Lower lobe of right lung (tissue), 2 donors: ENCODE results near the gene DDX5. TPM values are rescaled to one million over a fixed set of nuclear protein-coding genes. Genes with fewer than 3 reads are reported as not detected.

Experiments
- ATAC-seq, 2 donors: fragments of 200-7000 bp; cut with Tn5 transposase; one replicate each; pipeline ENCODE4 v1.9.1; 2020 to 2022; ENCODE audit warnings: mild to moderate bottlenecking in 2 of 2, moderate library complexity in 2 of 2
- DNase-seq: peaks from one replicate; pipeline ENCODE4 v3.0.0-alpha.2; 2020
- H3K27ac ChIP-seq: fragments of 200-600 bp; one replicate; pipeline ENCODE4 v1.8.0; 2022
- H3K27me3 ChIP-seq: fragments of 200-600 bp; one replicate; pipeline ENCODE4 v1.8.0; 2022; ENCODE audit warnings: low read depth
- H3K36me3 ChIP-seq: fragments of 200-600 bp; one replicate; pipeline ENCODE4 v1.8.0; 2022; ENCODE audit warnings: mild to moderate bottlenecking
- H3K4me1 ChIP-seq: fragments of 200-600 bp; one replicate; pipeline ENCODE4 v1.8.0; 2022
- H3K4me3 ChIP-seq: fragments of 200-600 bp; one replicate; pipeline ENCODE4 v1.8.0; 2022; ENCODE audit warnings: mild to moderate bottlenecking
- H3K9me3 ChIP-seq: fragments of 200-600 bp; one replicate; pipeline ENCODE4 v1.8.0; 2022
- CTCF ChIP-seq: fragments of 200-600 bp; IDR thresholded peaks from one replicate; pipeline ENCODE4 v1.8.0; 2022; ENCODE audit warnings: antibody characterized with exemption, mild to moderate bottlenecking
- intact Hi-C: fragments of 100-400 bp; cut with DNase I; formaldehyde crosslinking; loops from one replicate; pipeline ENCODE4 v1.11.0; 2022
- long read RNA-seq: library from polyadenylated mRNA; unstranded; transcript quantifications from one replicate; pipeline ENCODE4 v2.0.0, GENCODE V29; 2021
- total RNA-seq: library from RNA; stranded (reverse); fragmentation: NEBNext Ultra II Directional; extraction: Animal tissue kit (Norgen Biotek cat#: 25700); gene quantifications from one replicate; pipeline ENCODE4 v1.2.1, GENCODE V29; 2021
- donor health status: DM: no; HTN: yes; CAD: no; lungs with severe emphysema.

DDX5 gene
- 964 TPM for total RNA-seq
- long read RNA-seq, transcript DDX5-201 (13 exons, 2,554 nt), result major isoform, 396 of 615 reads
- long read RNA-seq, transcript DDX5-215 (12 exons, 3,558 nt), result minor isoform, 79 of 615 reads
- long read RNA-seq, partial matches to known transcripts, result 93 of 615 reads
- long read RNA-seq, other reads (novel, unspliced or antisense), result 45 of 615 reads

- ATAC-seq, result peak; percentile 90 to 95
- Histone ChIP-seq H3K9me3 (no peaks in the 10 kb centered on the region), H3K4me3 (peak within 1 kb of the TSS; percentile 80), H3K27me3 (no peaks in the 10 kb centered on the region), H3K36me3 (peaks cover 65% of the 10 kb centered on the region), H3K27ac (peak within 1 kb of the TSS; percentile 100), H3K4me1 (peaks cover 55% of the 10 kb centered on the region)
- no peak for TF ChIP-seq CTCF
- peak; percentile 99 for DNase-seq
- intact Hi-C loops, result no loop called here
These were observed at the start of gene DDX5 for GRCh38 chr17:64506201-64506575. Gene DDX5 (minus strand): TSS chr17:64506289. CDS start chr17:64506119, 170 bp downstream.

- no peak for ATAC-seq
- no peaks in the 10 kb centered on the region for H3K9me3 ChIP-seq
- peaks cover 100% of the 10 kb centered on the region for H3K36me3 ChIP-seq
- DNase-seq, result no peak
- intact Hi-C loops, result no loop called here
- no peak for TF ChIP-seq CTCF
- no peaks in the 10 kb centered on the region for H3K27me3 ChIP-seq
- no peak overlapping the region for H3K27ac ChIP-seq
- no peak overlapping the region for H3K4me3 ChIP-seq
- H3K4me1 ChIP-seq, result no peaks in the 10 kb centered on the region
These were observed 49.2 kb upstream of the DDX5 start for GRCh38 chr17:64555281-64555680.

- peaks cover 99% of the 10 kb centered on the region for H3K36me3 ChIP-seq
- DNase-seq (no peak), ATAC-seq (peak in 1 of 2 donors; percentile 19)
- H3K27ac ChIP-seq, result no peak overlapping the region
- no peak overlapping the region for H3K4me3 ChIP-seq
- no peaks in the 10 kb centered on the region for H3K4me1 ChIP-seq
- no peaks in the 10 kb centered on the region for H3K27me3 ChIP-seq
- intact Hi-C loops, result no loop called here
- no peak for TF ChIP-seq CTCF
- no peaks in the 10 kb centered on the region for H3K9me3 ChIP-seq
These were observed 48.0 kb upstream of the DDX5 start for GRCh38 chr17:64554028-64554637.

- no peaks in the 10 kb centered on the region for H3K9me3 ChIP-seq
- no peaks in the 10 kb centered on the region for H3K27me3 ChIP-seq
- no peak for ATAC-seq
- H3K27ac ChIP-seq, result no peak overlapping the region
- H3K4me3 ChIP-seq, result no peak overlapping the region
- DNase-seq, result no peak
- no peaks in the 10 kb centered on the region for H3K4me1 ChIP-seq
- peaks cover 98% of the 10 kb centered on the region for H3K36me3 ChIP-seq
- intact Hi-C loops, result no loop called here
- no peak for TF ChIP-seq CTCF
These were observed 45.4 kb upstream of the DDX5 start for GRCh38 chr17:64551461-64551860.

GRCh38 chr17:64547319-64547718, 41.2 kb upstream of the DDX5 start:
- ATAC-seq (no peak), DNase-seq (no peak)
- H3K4me1 ChIP-seq, result no peaks in the 10 kb centered on the region
- H3K4me3 ChIP-seq, result no peak overlapping the region
- H3K27me3 ChIP-seq, result no peaks in the 10 kb centered on the region
- H3K9me3 ChIP-seq, result no peaks in the 10 kb centered on the region
- intact Hi-C loops, result no loop called here
- H3K36me3 ChIP-seq, result peaks cover 97% of the 10 kb centered on the region
- no peak for TF ChIP-seq CTCF
- H3K27ac ChIP-seq, result no peak overlapping the region
